Esophagus squamous epithelium (tissue), 4 donors: ENCODE data around the gene KCNAB2.

Experiments
- POLR2A ChIP-seq, 4 donors: fragments of 450-650 bp; IDR thresholded peaks; one replicate each; pipeline ENCODE4 v1.6.1; 2017; ENCODE audit warnings: antibody characterized with exemption in 4 of 4, mild to moderate bottlenecking in 4 of 4, moderate library complexity in 3 of 4
- TF ChIP-seq, protein P1 (sequence below), 6 experiments: fragments of 450-650 bp in 4 of 6; fragments of 200-600 bp in 2 of 6; sonication (generic) in 2 of 6; IDR thresholded peaks; one replicate each; pipeline ENCODE4 v1.5.1; 2016 to 2019; ENCODE audit warnings: antibody characterized with exemption in 6 of 6, mild to moderate bottlenecking in 4 of 6, moderate library complexity in 4 of 6

DNA sequence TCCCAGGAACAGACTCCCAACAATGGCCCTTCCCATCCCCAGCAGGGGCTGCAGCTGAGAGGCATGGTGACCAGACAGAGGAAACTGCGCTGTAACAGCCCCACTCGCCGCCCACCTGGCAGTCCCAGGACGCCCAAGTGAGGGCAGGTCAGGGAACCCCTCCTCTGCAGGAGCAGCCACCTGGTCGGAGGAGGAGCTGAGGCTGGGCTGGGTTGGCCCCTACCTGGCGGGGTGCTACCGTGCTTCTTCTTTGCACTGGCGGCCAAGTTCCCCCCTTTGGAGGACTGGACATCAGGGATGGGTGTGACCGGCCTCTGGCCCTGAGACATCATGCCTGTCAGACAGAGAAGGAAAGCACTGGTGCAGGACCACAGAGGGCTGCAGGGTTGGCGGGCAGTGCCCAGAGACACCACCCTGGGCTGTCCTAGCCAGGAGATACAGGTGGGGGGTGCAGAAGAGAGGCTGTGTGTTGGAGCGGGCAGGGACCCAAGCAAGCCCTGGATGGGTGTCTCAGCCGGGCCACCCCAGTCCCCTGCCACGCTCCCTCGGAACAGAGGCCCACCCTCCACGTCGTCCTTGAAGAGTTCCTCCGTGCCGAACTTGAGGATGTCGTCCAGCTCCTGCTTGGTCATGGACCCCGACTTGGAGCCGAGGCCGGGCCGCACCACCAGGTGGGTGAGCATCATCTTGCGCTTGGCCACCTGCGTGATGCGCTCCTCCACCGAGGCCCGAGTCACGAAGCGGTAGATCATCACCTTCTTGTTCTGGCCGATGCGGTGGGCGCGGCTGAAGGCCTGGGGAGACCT is 82.8 kb downstream of the KCNAB2 start:
- no peak for TF ChIP-seq POLR2A (IDR thresholded peaks at IDR 0.05)
- TF ChIP-seq, protein P1, sequence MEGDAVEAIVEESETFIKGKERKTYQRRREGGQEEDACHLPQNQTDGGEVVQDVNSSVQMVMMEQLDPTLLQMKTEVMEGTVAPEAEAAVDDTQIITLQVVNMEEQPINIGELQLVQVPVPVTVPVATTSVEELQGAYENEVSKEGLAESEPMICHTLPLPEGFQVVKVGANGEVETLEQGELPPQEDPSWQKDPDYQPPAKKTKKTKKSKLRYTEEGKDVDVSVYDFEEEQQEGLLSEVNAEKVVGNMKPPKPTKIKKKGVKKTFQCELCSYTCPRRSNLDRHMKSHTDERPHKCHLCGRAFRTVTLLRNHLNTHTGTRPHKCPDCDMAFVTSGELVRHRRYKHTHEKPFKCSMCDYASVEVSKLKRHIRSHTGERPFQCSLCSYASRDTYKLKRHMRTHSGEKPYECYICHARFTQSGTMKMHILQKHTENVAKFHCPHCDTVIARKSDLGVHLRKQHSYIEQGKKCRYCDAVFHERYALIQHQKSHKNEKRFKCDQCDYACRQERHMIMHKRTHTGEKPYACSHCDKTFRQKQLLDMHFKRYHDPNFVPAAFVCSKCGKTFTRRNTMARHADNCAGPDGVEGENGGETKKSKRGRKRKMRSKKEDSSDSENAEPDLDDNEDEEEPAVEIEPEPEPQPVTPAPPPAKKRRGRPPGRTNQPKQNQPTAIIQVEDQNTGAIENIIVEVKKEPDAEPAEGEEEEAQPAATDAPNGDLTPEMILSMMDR (IDR thresholded peaks at IDR 0.05) = no peak
